Right cardiac atrium (tissue), 5 donors: ENCODE results near the gene TTLL9. TPM values are rescaled to one million over a fixed set of nuclear protein-coding genes. Genes with fewer than 3 reads are reported as not detected.
"Not testable (repeated sequence)": the region's sequence is repeated elsewhere in the genome, so short reads cannot be mapped to it uniquely, and the experiment has no call there.

Source experiments
- ATAC-seq, 2 donors: fragments of 200-7000 bp; cut with Tn5 transposase; one replicate each; pipeline versions ENCODE4 v1.8.0 to v1.9.1; 2020; ENCODE audit warnings: moderate library complexity in 2 of 2, mild to moderate bottlenecking in 1 of 2
- DNase-seq, 3 donors: peaks; one replicate each; pipeline ENCODE4 v3.0.0-alpha.2; 2020
- H3K27ac ChIP-seq: one replicate; pipeline ENCODE4 v1.5.1; 2013; ENCODE audit warnings: mild to moderate bottlenecking, low read length, control low read depth, moderate library complexity
- H3K27me3 ChIP-seq: one replicate; pipeline ENCODE4 v1.6.1; 2013; ENCODE audit not compliant: control insufficient read depth, insufficient read depth
- H3K4me1 ChIP-seq: one replicate; pipeline ENCODE4 v1.6.1; 2013; ENCODE audit warnings: low read length; ENCODE audit not compliant: control insufficient read depth, insufficient read depth
- H3K4me3 ChIP-seq: one replicate; pipeline ENCODE4 v1.5.1; 2013; ENCODE audit warnings: low read length, control low read depth
- H3K9me3 ChIP-seq: one replicate; pipeline ENCODE4 v1.6.1; 2013; ENCODE audit warnings: low read length; ENCODE audit not compliant: control insufficient read depth
- WGBS: extraction: QIAGEN DNeasy Blood & Tissue Kit; methylation state at CpG from one replicate; pipeline ENCODE4 v1.1.7; 2013; 5-methylcytosine and 5-hydroxymethylcytosine counted together
- intact Hi-C, 4 donors: fragments of 100-400 bp; cut with DNase I; formaldehyde crosslinking; loops; one replicate each; pipeline versions ENCODE4 v1.11.0 to v1.14.0; 2022 to 2023
- polyA plus RNA-seq: library from polyadenylated mRNA; stranded (reverse); fragments of 200-250 nt; gene quantifications from one replicate; pipeline ENCODE4 v1.2.3, GENCODE V29; 2013
- total RNA-seq, 4 donors: library from RNA; stranded (reverse); fragmentation: NEBNext Ultra II Directional; extraction: Animal tissue kit (Norgen Biotek cat#: 25700); gene quantifications; one replicate each; pipeline ENCODE4 v1.2.1, GENCODE V29; 2021
- donor health status: healthy with polysubstance abuse.
- donor health status: DM: no; HTN: yes; CAD: no.
- donor health status: DM: no; HTN: no; CAD: no.
- donor health status: DM: no; HTN: yes; CAD: no; lungs with severe emphysema.
- donor health status: DM: yes; HTN: yes; CAD: no.

TTLL9 gene
- total and polyA plus RNA-seq, 5 donors = 0.14 to 0.19 (median 0.15) TPM; not detected in 2

GRCh38 chr20:31914170-31914569, 43.7 kb downstream of the TTLL9 start:
- intact Hi-C loops = loop anchor here in 1 of 4 donors (10.0 kb wide), 1 partner anchor 269 kb away; no protein-coding TSS in a partner anchor
- H3K27ac ChIP-seq = no peak overlapping the region
- no peak for ATAC-seq
- no peaks in the 10 kb centered on the region for H3K4me1 ChIP-seq
- H3K27me3 ChIP-seq = no peaks in the 10 kb centered on the region
- no peak overlapping the region for H3K4me3 ChIP-seq
- WGBS = 78% methylated on average over 5 of the region's 5 CpGs
- no peak for DNase-seq
- no peaks in the 10 kb centered on the region for H3K9me3 ChIP-seq

GRCh38 chr20:31915491-31916280, 45.3 kb downstream of the TTLL9 start:
- WGBS = 87% methylated on average over 7 of the region's 7 CpGs
- intact Hi-C loops = loop anchor here in 1 of 4 donors (10.0 kb wide), 1 partner anchor 271 kb away; no protein-coding TSS in a partner anchor

GRCh38 chr20:31916708-31917107, 46.3 kb downstream of the TTLL9 start:
- Histone ChIP-seq H3K4me3 (no peak overlapping the region), H3K27ac (no peak overlapping the region), H3K4me1 (no peaks in the 10 kb centered on the region), H3K27me3 (no peaks in the 10 kb centered on the region), H3K9me3 (no peaks in the 10 kb centered on the region)
- DNase-seq (no peak), ATAC-seq (no peak)
- intact Hi-C loops = loop anchor here in 1 of 4 donors (10.0 kb wide), 1 partner anchor 272 kb away; no protein-coding TSS in a partner anchor
- 95% methylated on average over 4 of the region's 4 CpGs for WGBS

More at GRCh38 chr20:31915491-31916280, 45.3 kb downstream of the TTLL9 start:
- no peaks in the 10 kb centered on the region for H3K27me3 ChIP-seq
- ATAC-seq = no peak
- no peaks in the 10 kb centered on the region for H3K4me1 ChIP-seq
- DNase-seq = no peak
- no peak overlapping the region for H3K4me3 ChIP-seq
- no peak overlapping the region for H3K27ac ChIP-seq
- H3K9me3 ChIP-seq = no peaks in the 10 kb centered on the region

GRCh38 chr20:31917962-31918412, 47.6 kb downstream of the TTLL9 start:
- not testable (repeated sequence) for H3K27me3 ChIP-seq, H3K4me1 ChIP-seq, DNase-seq, H3K4me3 ChIP-seq, H3K9me3 ChIP-seq, ATAC-seq, H3K27ac ChIP-seq
- intact Hi-C loops = loop anchor here in 1 of 4 donors (10.0 kb wide), 1 partner anchor 273 kb away; no protein-coding TSS in a partner anchor
- WGBS = 7% methylated on average over 7 of the region's 7 CpGs

GRCh38 chr20:31918466-31919105, 48.2 kb downstream of the TTLL9 start:
- Histone ChIP-seq H3K27ac (no peak overlapping the region), H3K9me3 (no peaks in the 10 kb centered on the region), H3K4me1 (no peaks in the 10 kb centered on the region), H3K27me3 (no peaks in the 10 kb centered on the region), H3K4me3 (no peak overlapping the region)
- WGBS = 74% methylated on average over 7 of the region's 7 CpGs
- DNase-seq = no peak
- intact Hi-C loops = loop anchor here in 1 of 4 donors (10.0 kb wide), 1 partner anchor 274 kb away; no protein-coding TSS in a partner anchor
- no peak for ATAC-seq

GRCh38 chr20:31919410-31920155, 49.1 kb downstream of the TTLL9 start:
- H3K27me3 ChIP-seq = no peaks in the 10 kb centered on the region
- H3K4me1 ChIP-seq = no peaks in the 10 kb centered on the region
- WGBS = 44% methylated on average over 6 of the region's 6 CpGs
- ATAC-seq = no peak
- no peaks in the 10 kb centered on the region for H3K9me3 ChIP-seq
- intact Hi-C loops = loop anchor here in 1 of 4 donors (10.0 kb wide), 1 partner anchor 275 kb away; no protein-coding TSS in a partner anchor
- no peak overlapping the region for H3K4me3 ChIP-seq
- no peak overlapping the region for H3K27ac ChIP-seq
- no peak for DNase-seq

- WGBS = 68% methylated on average over 11 of the region's 11 CpGs
- ATAC-seq (no peak), DNase-seq (no peak)
- Histone ChIP-seq H3K4me1 (no peaks in the 10 kb centered on the region), H3K27ac (no peak overlapping the region), H3K4me3 (no peak overlapping the region), H3K9me3 (no peaks in the 10 kb centered on the region), H3K27me3 (no peaks in the 10 kb centered on the region)
- intact Hi-C loops = no loop called here
Observed at GRCh38 chr20:31920275-31920855, 49.9 kb downstream of the TTLL9 start.

- H3K27me3 ChIP-seq, H3K4me1 ChIP-seq, H3K27ac ChIP-seq, H3K4me3 ChIP-seq, H3K9me3 ChIP-seq, ATAC-seq, DNase-seq, intact Hi-C loops: not testable (repeated sequence)
- WGBS = 91% methylated on average over 5 of the region's 5 CpGs
Observed at GRCh38 chr20:31921480-31921879, 51.0 kb downstream of the TTLL9 start.

GRCh38 chr20:31922181-31922580, 51.7 kb downstream of the TTLL9 start:
- no peak for DNase-seq
- intact Hi-C loops = no loop called here
- Histone ChIP-seq H3K27ac (no peak overlapping the region), H3K4me3 (no peak overlapping the region), H3K27me3 (no peaks in the 10 kb centered on the region), H3K4me1 (no peaks in the 10 kb centered on the region), H3K9me3 (no peaks in the 10 kb centered on the region)
- no peak for ATAC-seq
- WGBS = 68% methylated on average over 4 of the region's 4 CpGs

- H3K4me1 ChIP-seq = no peaks in the 10 kb centered on the region
- intact Hi-C loops = no loop called here
- no peak for DNase-seq
- no peak overlapping the region for H3K27ac ChIP-seq
- H3K27me3 ChIP-seq = no peaks in the 10 kb centered on the region
- no peak for ATAC-seq
- H3K4me3 ChIP-seq = no peak overlapping the region
- no peaks in the 10 kb centered on the region for H3K9me3 ChIP-seq
- WGBS = 87% methylated on average over 4 of the region's 4 CpGs
Observed at GRCh38 chr20:31922588-31922987, 52.2 kb downstream of the TTLL9 start.
